SK-N-SH treated with all-trans-retinoic acid at 6 μM for 48 hours (cell line): ENCODE measurements around the gene OBP2B.

Source experiments
- ATAC-seq: fragments of 200-7000 bp; cut with Tn5 transposase; 3 replicates; pipeline ENCODE4 v1.9.1; 2020; ENCODE audit warnings: mild to moderate bottlenecking, moderate library complexity
- BACH2 ChIP-seq: fragments of 250-450 bp; sonication (Bioruptor Pico); IDR thresholded peaks from 2 replicates; pipeline ENCODE4 v1.9.0; 2021; ENCODE audit warnings: mild to moderate bottlenecking, borderline replicate concordance
- CSDC2 ChIP-seq: fragments of 250-450 bp; sonication (Bioruptor Pico); IDR thresholded peaks from 2 replicates; pipeline ENCODE4 v1.5.0; 2020; ENCODE audit warnings: mild to moderate bottlenecking, moderate library complexity
- ESRRG ChIP-seq: fragments of 250-450 bp; sonication (Bioruptor Pico); IDR thresholded peaks from 2 replicates; pipeline ENCODE4 v1.6.1; 2021; ENCODE audit warnings: mild to moderate bottlenecking
- GLIS3 ChIP-seq: fragments of 250-450 bp; sonication (Bioruptor Pico); IDR thresholded peaks from 2 replicates; pipeline ENCODE4 v1.5.0; 2020; ENCODE audit warnings: mild to moderate bottlenecking, moderate library complexity
- ISL1 ChIP-seq: fragments of 250-450 bp; sonication (Bioruptor Pico); IDR thresholded peaks from 2 replicates; pipeline ENCODE4 v2.1.2; 2022; ENCODE audit warnings: mild to moderate bottlenecking, moderate library complexity
- OSR1 ChIP-seq: fragments of 250-450 bp; sonication (Bioruptor Pico); IDR thresholded peaks from 2 replicates; pipeline ENCODE4 v1.8.0; 2022; ENCODE audit warnings: moderate library complexity, mild to moderate bottlenecking, inconsistent platforms
- PPARA ChIP-seq: fragments of 250-450 bp; sonication (Bioruptor Pico); IDR thresholded peaks from 2 replicates; pipeline ENCODE4 v1.5.0; 2020; ENCODE audit warnings: mild to moderate bottlenecking, borderline replicate concordance
- RARB ChIP-seq: fragments of 250-450 bp; sonication (Bioruptor Pico); IDR thresholded peaks from 2 replicates; pipeline ENCODE4 v1.8.0; 2021; ENCODE audit warnings: mild to moderate bottlenecking, moderate library complexity
- SNAI2 ChIP-seq: fragments of 250-450 bp; sonication (Bioruptor Pico); IDR thresholded peaks from 2 replicates; pipeline ENCODE4 v1.5.0; 2020; ENCODE audit warnings: mild to moderate bottlenecking, moderate library complexity
- TCF4 ChIP-seq: fragments of 250-450 bp; sonication (Bioruptor Pico); IDR thresholded peaks from 2 replicates; pipeline ENCODE4 v1.8.0; 2021; ENCODE audit warnings: mild to moderate bottlenecking, moderate library complexity, borderline replicate concordance
- TOX ChIP-seq: fragments of 250-450 bp; sonication (Bioruptor Pico); IDR thresholded peaks from 2 replicates; pipeline ENCODE4 v1.8.0; 2021; ENCODE audit warnings: mild to moderate bottlenecking, moderate library complexity, borderline replicate concordance
- ZC3H10 ChIP-seq: fragments of 250-450 bp; sonication (Bioruptor Pico); IDR thresholded peaks from 2 replicates; pipeline ENCODE4 v1.5.1; 2021; ENCODE audit warnings: mild to moderate bottlenecking, moderate library complexity
- ZFP3 ChIP-seq: fragments of 250-450 bp; sonication (Bioruptor Pico); IDR thresholded peaks from 2 replicates; pipeline ENCODE4 v1.5.0; 2020; ENCODE audit warnings: mild to moderate bottlenecking, moderate library complexity
- ZFP30 ChIP-seq: fragments of 450-650 bp; formaldehyde crosslinking; IDR thresholded peaks from 2 replicates; pipeline ENCODE4 v1.5.0; 2022; ENCODE audit warnings: mild to moderate bottlenecking, moderate library complexity
- ZNF565 ChIP-seq: fragments of 450-650 bp; formaldehyde crosslinking; conservative IDR thresholded peaks from 2 replicates; pipeline ENCODE4 v1.5.0; 2020; ENCODE audit warnings: low read depth, mild to moderate bottlenecking, moderate library complexity
- ZNF8 ChIP-seq: fragments of 450-650 bp; formaldehyde crosslinking; IDR thresholded peaks from 2 replicates; pipeline ENCODE4 v1.5.0; 2020; ENCODE audit warnings: mild to moderate bottlenecking, moderate library complexity
- TF ChIP-seq, protein P1 (sequence below): fragments of 250-450 bp; sonication (Bioruptor Pico); IDR thresholded peaks from 2 replicates; pipeline ENCODE4 v1.5.0; 2020; ENCODE audit warnings: mild to moderate bottlenecking, moderate library complexity
- TF ChIP-seq, protein P2 (sequence below): fragments of 250-450 bp; sonication (Bioruptor Pico); IDR thresholded peaks from 2 replicates; pipeline ENCODE4 v1.5.1; 2020; ENCODE audit warnings: low read depth, mild to moderate bottlenecking, moderate library complexity
- TF ChIP-seq, protein P3 (sequence below): fragments of 250-450 bp; sonication (Bioruptor Pico); IDR thresholded peaks from 2 replicates; pipeline ENCODE4 v1.8.0; 2021; ENCODE audit warnings: low read depth, mild to moderate bottlenecking, moderate library complexity, borderline replicate concordance
- TF ChIP-seq, protein P4 (sequence below): fragments of 250-450 bp; sonication (Bioruptor Pico); IDR thresholded peaks from 2 replicates; pipeline ENCODE4 v1.5.1; 2021; ENCODE audit warnings: mild to moderate bottlenecking, moderate library complexity

OBP2B gene

DNA sequence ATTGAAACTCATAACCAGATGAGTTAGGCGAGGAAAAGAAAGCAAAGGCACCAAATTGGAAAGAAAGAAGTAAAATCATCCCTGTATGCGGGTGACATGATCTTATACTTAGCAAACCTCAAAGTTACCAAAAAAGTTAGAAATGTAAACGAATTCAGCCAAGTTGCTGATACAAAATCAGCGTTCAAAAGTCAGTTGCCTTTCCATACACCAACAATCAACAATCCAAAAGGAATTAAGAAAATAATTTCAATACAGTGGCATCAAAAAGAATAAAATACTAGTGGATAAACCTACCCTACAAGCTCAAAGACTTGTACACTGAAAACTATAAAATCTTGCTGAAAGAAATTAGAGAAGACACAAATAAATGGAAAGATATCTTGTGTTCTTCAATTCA is 14.5 kb downstream of the OBP2B start (continued):
- no peak for TF ChIP-seq ZC3H10 (CRISPR knock-in tag)
- no peak for TF ChIP-seq CSDC2 (CRISPR knock-in tag)
- TF ChIP-seq, protein P1, sequence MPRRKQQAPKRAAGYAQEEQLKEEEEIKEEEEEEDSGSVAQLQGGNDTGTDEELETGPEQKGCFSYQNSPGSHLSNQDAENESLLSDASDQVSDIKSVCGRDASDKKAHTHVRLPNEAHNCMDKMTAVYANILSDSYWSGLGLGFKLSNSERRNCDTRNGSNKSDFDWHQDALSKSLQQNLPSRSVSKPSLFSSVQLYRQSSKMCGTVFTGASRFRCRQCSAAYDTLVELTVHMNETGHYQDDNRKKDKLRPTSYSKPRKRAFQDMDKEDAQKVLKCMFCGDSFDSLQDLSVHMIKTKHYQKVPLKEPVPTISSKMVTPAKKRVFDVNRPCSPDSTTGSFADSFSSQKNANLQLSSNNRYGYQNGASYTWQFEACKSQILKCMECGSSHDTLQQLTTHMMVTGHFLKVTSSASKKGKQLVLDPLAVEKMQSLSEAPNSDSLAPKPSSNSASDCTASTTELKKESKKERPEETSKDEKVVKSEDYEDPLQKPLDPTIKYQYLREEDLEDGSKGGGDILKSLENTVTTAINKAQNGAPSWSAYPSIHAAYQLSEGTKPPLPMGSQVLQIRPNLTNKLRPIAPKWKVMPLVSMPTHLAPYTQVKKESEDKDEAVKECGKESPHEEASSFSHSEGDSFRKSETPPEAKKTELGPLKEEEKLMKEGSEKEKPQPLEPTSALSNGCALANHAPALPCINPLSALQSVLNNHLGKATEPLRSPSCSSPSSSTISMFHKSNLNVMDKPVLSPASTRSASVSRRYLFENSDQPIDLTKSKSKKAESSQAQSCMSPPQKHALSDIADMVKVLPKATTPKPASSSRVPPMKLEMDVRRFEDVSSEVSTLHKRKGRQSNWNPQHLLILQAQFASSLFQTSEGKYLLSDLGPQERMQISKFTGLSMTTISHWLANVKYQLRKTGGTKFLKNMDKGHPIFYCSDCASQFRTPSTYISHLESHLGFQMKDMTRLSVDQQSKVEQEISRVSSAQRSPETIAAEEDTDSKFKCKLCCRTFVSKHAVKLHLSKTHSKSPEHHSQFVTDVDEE: no peak
- no peak for TF ChIP-seq PPARA (CRISPR knock-in tag)
- no peak for TF ChIP-seq ESRRG (CRISPR knock-in tag)
- TF ChIP-seq TCF4: no peak

DNA sequence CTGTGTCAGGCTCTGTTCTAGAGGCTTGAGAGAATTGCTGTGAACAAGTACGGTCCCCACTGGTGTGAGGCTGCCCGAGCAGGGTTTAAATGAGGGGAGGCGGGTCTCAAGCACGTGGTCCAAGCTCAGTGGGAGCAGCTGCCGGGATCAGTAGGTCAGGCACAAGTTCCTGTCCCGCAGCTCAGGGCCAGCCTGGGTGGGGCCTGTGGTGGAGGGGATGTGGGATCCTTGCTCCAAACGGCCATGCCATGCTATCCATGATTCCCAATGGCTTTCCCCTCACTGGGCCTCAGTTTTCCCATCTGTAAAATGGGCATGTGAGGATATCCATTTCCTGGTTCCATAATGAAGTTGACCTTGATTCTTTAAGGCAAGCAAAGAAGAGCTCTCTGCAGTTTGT is 17.1 kb downstream of the OBP2B start:
- no peak for ATAC-seq
- TF ChIP-seq, protein P2, sequence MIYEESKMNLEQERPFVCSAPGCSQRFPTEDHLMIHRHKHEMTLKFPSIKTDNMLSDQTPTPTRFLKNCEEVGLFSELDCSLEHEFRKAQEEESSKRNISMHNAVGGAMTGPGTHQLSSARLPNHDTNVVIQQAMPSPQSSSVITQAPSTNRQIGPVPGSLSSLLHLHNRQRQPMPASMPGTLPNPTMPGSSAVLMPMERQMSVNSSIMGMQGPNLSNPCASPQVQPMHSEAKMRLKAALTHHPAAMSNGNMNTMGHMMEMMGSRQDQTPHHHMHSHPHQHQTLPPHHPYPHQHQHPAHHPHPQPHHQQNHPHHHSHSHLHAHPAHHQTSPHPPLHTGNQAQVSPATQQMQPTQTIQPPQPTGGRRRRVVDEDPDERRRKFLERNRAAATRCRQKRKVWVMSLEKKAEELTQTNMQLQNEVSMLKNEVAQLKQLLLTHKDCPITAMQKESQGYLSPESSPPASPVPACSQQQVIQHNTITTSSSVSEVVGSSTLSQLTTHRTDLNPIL (CRISPR knock-in tag): no peak
- TF ChIP-seq SNAI2 (CRISPR knock-in tag): no peak
- no peak for TF ChIP-seq ISL1 (CRISPR knock-in tag)
- TF ChIP-seq, protein P3, sequence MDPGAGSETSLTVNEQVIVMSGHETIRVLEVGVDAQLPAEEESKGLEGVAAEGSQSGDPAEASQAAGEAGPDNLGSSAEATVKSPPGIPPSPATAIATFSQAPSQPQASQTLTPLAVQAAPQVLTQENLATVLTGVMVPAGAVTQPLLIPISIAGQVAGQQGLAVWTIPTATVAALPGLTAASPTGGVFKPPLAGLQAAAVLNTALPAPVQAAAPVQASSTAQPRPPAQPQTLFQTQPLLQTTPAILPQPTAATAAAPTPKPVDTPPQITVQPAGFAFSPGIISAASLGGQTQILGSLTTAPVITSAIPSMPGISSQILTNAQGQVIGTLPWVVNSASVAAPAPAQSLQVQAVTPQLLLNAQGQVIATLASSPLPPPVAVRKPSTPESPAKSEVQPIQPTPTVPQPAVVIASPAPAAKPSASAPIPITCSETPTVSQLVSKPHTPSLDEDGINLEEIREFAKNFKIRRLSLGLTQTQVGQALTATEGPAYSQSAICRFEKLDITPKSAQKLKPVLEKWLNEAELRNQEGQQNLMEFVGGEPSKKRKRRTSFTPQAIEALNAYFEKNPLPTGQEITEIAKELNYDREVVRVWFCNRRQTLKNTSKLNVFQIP (CRISPR knock-in tag): no peak
- no peak for TF ChIP-seq ZFP3 (CRISPR knock-in tag)
- TF ChIP-seq, protein P1: no peak
- no peak for TF ChIP-seq TOX (CRISPR knock-in tag)
- TF ChIP-seq OSR1: no peak
- TF ChIP-seq ZC3H10 (CRISPR knock-in tag): no peak
- no peak for TF ChIP-seq RARB (CRISPR knock-in tag)
- no peak for TF ChIP-seq GLIS3 (CRISPR knock-in tag)
- no peak for TF ChIP-seq ZNF565
- no peak for TF ChIP-seq PPARA (CRISPR knock-in tag)
- TF ChIP-seq, protein P4, sequence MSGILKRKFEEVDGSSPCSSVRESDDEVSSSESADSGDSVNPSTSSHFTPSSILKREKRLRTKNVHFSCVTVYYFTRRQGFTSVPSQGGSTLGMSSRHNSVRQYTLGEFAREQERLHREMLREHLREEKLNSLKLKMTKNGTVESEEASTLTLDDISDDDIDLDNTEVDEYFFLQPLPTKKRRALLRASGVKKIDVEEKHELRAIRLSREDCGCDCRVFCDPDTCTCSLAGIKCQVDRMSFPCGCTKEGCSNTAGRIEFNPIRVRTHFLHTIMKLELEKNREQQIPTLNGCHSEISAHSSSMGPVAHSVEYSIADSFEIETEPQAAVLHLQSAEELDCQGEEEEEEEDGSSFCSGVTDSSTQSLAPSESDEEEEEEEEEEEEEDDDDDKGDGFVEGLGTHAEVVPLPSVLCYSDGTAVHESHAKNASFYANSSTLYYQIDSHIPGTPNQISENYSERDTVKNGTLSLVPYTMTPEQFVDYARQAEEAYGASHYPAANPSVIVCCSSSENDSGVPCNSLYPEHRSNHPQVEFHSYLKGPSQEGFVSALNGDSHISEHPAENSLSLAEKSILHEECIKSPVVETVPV (CRISPR knock-in tag): no peak
- TF ChIP-seq TCF4: no peak
- TF ChIP-seq, all 23 proteins: peak for 0

- no peak for TF ChIP-seq ZC3H10 (CRISPR knock-in tag)
- TF ChIP-seq, protein P1: no peak
- no peak for TF ChIP-seq RARB (CRISPR knock-in tag)
- TF ChIP-seq ZNF8 (CRISPR knock-in tag): no peak
- no peak for TF ChIP-seq BACH2 (CRISPR knock-in tag)
- TF ChIP-seq PPARA (CRISPR knock-in tag): no peak
- TF ChIP-seq ISL1 (CRISPR knock-in tag): no peak
- TF ChIP-seq, protein P4 (CRISPR knock-in tag): no peak
- TF ChIP-seq, protein P2 (CRISPR knock-in tag): no peak
- TF ChIP-seq ZFP30 (CRISPR knock-in tag): no peak
- no peak for ATAC-seq
These were observed 19.2 kb downstream of the OBP2B start for GRCh38 chr9:133189826-133190225.
